ENCODE results near the gene PTPN7.
"Not testable (repeated sequence)": the region's sequence is repeated elsewhere in the genome, so short reads cannot be mapped to it uniquely, and the experiment has no call there.

PTPN7 gene

DNA sequence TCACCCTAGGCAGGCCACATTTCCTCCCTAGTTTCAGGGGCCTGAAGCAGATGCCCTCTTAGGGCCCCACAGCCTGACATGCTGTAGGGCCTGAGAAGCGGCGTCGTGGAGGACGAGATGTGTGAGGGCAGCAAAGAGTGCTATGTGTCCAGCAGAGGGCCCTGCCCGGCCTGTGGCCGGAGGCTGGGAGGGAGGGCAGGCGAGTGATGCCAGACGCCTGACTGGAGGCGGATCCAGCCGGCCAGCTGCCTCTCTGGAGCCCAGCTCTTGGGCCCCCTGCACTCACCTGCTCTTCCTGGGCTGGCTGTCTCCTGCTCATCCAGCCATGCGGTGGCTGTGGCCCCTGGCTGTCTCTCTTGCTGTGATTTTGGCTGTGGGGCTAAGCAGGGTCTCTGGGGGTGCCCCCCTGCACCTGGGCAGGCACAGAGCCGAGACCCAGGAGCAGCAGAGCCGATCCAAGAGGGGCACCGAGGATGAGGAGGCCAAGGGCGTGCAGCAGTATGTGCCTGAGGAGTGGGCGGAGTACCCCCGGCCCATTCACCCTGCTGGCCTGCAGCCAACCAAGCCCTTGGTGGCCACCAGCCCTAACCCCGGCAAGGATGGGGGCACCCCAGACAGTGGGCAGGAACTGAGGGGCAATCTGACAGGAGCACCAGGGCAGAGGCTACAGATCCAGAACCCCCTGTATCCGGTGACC is 37.6 kb downstream of the PTPN7 start, which contains the start of gene GPR37L1:
Gene GPR37L1, plus strand, starts transcription at position 279 of the 697 bp plus-strand sequence. Its CDS starts 47 bp downstream, at position 326.
- Histone ChIP-seq H3K9me3 (ENCODE audit: low read length) (no peaks in the 10 kb centered on the region), H3K27me3 (ENCODE audit: control insufficient read depth in 1 of 2, insufficient read depth in 2 of 2, low read length in 2 of 2) (no peaks in the 10 kb centered on the region), H3K4me1 (ENCODE audit: insufficient read depth, low read length) (no peaks in the 10 kb centered on the region), H3K27ac (ENCODE audit: low read depth, low read length) (no peak within 1 kb of the TSS), H3K9ac (ENCODE audit: low read length) (no peak within 1 kb of the TSS), H3K4me3 (ENCODE audit: low read depth in 1 of 2, low read length in 2 of 2) (no peak within 1 kb of the TSS), H3K36me3 (ENCODE audit: insufficient read depth, low read length) (no peaks in the 10 kb centered on the region)

DNA sequence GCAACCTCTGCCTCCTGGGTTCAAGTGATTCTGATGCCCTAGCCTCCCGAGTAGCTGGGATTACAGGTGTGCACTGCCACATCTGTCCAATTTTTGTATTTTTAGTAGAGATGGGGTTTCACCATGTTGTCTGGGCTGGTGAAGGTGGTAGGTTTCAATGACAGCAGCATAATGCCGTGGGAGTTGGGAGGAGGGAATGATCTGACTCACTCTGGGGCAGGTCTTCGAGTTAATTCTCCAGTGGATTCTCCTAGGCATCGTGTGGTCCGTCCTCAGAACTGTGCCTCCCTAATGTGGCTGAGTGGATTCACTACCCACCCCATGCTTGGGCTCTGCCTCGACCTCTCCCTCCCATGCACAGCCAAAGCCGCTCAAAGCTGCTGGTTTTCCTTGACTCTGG is 39.4 kb downstream of the PTPN7 start:
- no peaks in the 10 kb centered on the region for H3K27me3 ChIP-seq (ENCODE audit: control insufficient read depth in 1 of 2, insufficient read depth in 2 of 2, low read length in 2 of 2)
- no peak overlapping the region for H3K27ac ChIP-seq (ENCODE audit: low read depth, low read length)
- H3K4me1 ChIP-seq (ENCODE audit: insufficient read depth, low read length): no peaks in the 10 kb centered on the region
- H3K36me3 ChIP-seq (ENCODE audit: insufficient read depth, low read length): no peaks in the 10 kb centered on the region
- H3K9ac ChIP-seq (ENCODE audit: low read length): no peak overlapping the region
- no peaks in the 10 kb centered on the region for H3K9me3 ChIP-seq (ENCODE audit: low read length)
- H3K4me3 ChIP-seq (ENCODE audit: low read depth in 1 of 2, low read length in 2 of 2): no peak overlapping the region

DNA sequence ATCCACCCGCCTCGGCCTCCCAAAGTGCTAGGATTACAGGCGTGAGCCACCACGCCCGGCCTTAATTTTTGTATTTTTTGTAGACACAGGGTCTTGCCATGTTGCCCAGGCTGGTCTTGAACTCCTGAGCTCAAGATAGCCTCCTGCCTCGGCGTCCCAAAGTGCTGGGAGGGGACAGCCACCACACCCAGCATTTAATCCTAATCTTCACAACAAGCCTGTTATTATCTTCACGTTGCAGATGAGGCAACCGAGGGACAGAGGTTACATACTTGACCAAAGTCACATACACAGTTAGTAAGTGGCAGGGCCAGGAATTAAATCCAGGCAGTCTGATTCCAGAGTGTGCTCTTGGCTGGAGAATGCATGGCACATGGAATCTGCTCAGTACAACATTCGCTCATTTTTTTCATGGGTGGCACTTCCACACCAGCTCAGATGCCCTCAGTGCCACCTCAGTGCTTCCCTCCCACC is 42.5 kb downstream of the PTPN7 start:
- Histone ChIP-seq H3K4me3 (ENCODE audit: low read depth in 1 of 2, low read length in 2 of 2) (no peak overlapping the region), H3K9ac (ENCODE audit: low read length) (no peak overlapping the region), H3K9me3 (ENCODE audit: low read length) (no peaks in the 10 kb centered on the region), H3K36me3 (ENCODE audit: insufficient read depth, low read length) (no peaks in the 10 kb centered on the region), H3K27me3 (ENCODE audit: control insufficient read depth in 1 of 2, insufficient read depth in 2 of 2, low read length in 2 of 2) (no peaks in the 10 kb centered on the region), H3K4me1 (ENCODE audit: insufficient read depth, low read length) (peaks cover 5% of the 10 kb centered on the region), H3K27ac (ENCODE audit: low read depth, low read length) (no peak overlapping the region)

DNA sequence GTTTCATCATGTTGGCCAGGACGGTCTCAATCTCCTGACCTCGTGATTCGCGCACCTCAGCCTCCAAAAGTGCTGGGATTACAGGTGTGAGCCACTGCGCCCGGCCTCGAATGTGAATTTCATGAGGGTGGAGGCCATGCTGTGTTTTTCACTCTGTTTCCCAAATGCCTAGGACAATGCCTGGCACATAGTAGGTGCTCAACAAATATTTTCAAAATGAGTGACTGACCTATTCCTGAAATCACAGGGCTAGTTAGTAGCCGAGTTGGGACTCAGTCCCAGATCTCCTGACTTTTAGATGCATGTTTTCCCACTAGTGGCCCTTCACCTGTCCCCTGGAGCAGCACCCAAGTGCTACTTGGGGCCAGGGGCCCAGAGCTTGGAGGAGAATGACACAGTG is 44.1 kb downstream of the PTPN7 start:
- Histone ChIP-seq H3K27ac (ENCODE audit: low read depth, low read length) (no peak overlapping the region), H3K4me3 (ENCODE audit: low read depth in 1 of 2, low read length in 2 of 2) (no peak overlapping the region), H3K9me3 (ENCODE audit: low read length) (no peaks in the 10 kb centered on the region), H3K27me3 (ENCODE audit: control insufficient read depth in 1 of 2, insufficient read depth in 2 of 2, low read length in 2 of 2) (no peaks in the 10 kb centered on the region), H3K4me1 (ENCODE audit: insufficient read depth, low read length) (peaks cover 6% of the 10 kb centered on the region), H3K36me3 (ENCODE audit: insufficient read depth, low read length) (no peaks in the 10 kb centered on the region), H3K9ac (ENCODE audit: low read length) (no peak overlapping the region)

DNA sequence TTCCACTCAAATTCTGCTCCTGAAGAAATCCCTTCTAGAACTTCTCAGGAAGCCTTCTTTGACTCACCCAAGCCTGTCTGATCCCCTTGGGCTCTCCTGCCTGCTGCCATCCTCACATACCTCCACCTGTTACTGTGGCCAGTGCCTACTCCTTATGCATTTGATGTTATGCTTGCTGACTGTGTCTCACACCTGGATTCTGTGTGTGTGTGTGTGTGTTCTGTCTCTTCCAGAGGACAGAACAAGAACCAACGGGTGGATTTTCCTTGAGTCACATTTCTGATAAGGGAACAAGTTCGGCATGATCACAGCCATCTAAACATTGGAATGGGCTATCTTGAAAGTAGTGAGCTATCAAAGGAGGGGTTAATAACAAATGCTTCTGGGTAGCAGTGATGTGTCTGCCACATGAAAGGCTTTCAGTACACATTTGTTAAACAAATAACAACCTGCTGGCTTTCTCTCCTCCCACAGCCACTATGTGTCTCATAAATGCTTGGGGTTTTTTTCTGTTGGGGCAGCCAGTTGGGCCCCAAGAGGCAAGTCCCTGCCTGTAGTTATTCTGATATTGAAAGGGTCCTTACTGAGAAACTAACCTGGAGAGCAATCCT is 46.6 kb downstream of the PTPN7 start:
- no peaks in the 10 kb centered on the region for H3K27me3 ChIP-seq (ENCODE audit: control insufficient read depth in 1 of 2, insufficient read depth in 2 of 2, low read length in 2 of 2)
- no peak overlapping the region for H3K4me3 ChIP-seq (ENCODE audit: low read depth in 1 of 2, low read length in 2 of 2)
- H3K27ac ChIP-seq (ENCODE audit: low read depth, low read length): no peak overlapping the region
- H3K4me1 ChIP-seq (ENCODE audit: insufficient read depth, low read length): peaks cover 6% of the 10 kb centered on the region
- H3K36me3 ChIP-seq (ENCODE audit: insufficient read depth, low read length): no peaks in the 10 kb centered on the region
- no peaks in the 10 kb centered on the region for H3K9me3 ChIP-seq (ENCODE audit: low read length)
- no peak overlapping the region for H3K9ac ChIP-seq (ENCODE audit: low read length)

DNA sequence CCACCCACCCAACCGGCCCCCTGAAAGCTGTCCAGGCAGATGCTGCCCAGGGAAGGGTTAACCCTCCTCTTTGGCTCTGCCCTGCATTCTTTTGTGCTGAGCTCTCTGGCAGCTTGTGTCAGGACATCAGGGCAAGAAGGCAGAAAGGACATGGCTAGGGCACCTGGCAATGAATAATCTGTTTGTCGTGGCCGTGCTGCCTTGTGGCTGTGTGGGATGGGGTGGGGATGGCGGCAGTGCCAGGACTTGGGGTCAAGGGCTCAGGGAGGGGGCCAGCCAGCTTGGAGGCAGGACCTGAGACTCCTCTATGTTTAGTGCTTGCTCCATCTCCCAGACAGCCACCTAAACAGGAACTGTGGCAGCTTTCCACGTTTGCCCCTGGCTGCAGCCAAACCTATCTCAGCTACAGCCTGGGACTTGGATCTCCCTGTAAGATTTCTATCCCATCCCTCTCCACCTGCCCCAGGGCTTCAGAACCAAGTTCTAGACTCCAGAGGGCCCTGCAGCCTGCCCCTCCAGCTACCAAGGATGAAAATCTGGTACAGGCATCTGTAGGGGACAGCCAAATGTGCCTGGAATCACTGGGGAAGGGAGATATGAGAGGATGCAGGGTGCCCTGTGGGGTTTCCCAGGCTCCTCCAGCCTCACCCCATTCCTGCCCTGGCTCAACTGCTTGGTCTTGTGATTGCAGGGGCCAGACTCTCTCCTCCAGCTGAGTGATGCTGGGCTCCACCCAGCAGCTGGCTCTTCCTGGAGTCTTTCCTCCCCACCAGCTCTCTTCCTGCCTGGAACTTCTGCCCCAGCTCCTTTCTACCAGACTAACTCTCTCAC is 47.3 kb downstream of the PTPN7 start:
- H3K36me3 ChIP-seq (ENCODE audit: insufficient read depth, low read length): no peaks in the 10 kb centered on the region
- H3K4me3 ChIP-seq (ENCODE audit: low read depth in 1 of 2, low read length in 2 of 2): no peak overlapping the region
- H3K4me1 ChIP-seq (ENCODE audit: insufficient read depth, low read length): peaks cover 6% of the 10 kb centered on the region
- H3K9ac ChIP-seq (ENCODE audit: low read length): no peak overlapping the region
- no peak overlapping the region for H3K27ac ChIP-seq (ENCODE audit: low read depth, low read length)
- H3K9me3 ChIP-seq (ENCODE audit: low read length): no peaks in the 10 kb centered on the region
- no peaks in the 10 kb centered on the region for H3K27me3 ChIP-seq (ENCODE audit: control insufficient read depth in 1 of 2, insufficient read depth in 2 of 2, low read length in 2 of 2)

DNA sequence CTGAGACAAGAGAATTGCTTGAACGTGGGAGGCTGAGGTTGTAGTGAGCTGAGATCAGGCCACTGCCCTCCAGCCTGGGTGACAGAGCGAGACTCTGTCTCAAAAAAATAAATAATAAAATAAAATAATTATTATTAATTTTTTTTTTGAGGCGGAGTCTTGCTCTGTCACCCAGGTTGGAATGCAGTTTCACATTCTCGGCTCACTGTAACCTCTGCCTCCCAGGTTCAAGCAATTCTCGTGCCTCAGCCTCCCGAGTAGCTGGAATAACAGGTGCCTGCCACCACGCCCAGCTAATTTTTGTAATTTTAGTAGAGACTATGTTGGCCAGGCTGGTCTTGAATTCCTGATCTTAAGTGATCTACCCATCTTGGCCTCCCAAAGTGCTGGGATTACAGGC is 48.8 kb downstream of the PTPN7 start:
- not testable (repeated sequence) for H3K4me1 ChIP-seq (ENCODE audit: insufficient read depth, low read length); H3K4me3 ChIP-seq (ENCODE audit: low read depth in 1 of 2, low read length in 2 of 2); H3K9me3 ChIP-seq (ENCODE audit: low read length); H3K27me3 ChIP-seq (ENCODE audit: control insufficient read depth in 1 of 2, insufficient read depth in 2 of 2, low read length in 2 of 2); H3K36me3 ChIP-seq (ENCODE audit: insufficient read depth, low read length); H3K27ac ChIP-seq (ENCODE audit: low read depth, low read length); H3K9ac ChIP-seq (ENCODE audit: low read length)

DNA sequence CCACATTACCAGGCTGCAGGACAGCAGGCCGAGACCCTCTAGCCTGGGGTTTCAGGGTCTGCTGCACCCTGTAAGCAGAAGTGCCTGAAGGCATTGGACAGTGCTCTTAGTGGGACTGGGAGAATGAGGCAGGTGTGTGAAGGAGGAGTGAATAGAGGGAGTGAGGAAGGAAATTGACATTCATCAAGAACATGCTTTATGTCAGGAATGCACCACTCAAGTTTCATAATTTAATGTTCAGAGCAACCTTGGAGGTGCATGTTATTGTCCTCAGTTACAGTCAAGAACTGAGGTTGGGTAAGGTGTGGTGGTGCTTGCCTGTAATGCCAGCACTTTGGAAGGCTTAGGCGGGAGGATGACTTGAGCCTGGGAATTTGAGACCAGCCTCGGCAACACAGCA is 49.4 kb downstream of the PTPN7 start:
- no peaks in the 10 kb centered on the region for H3K36me3 ChIP-seq (ENCODE audit: insufficient read depth, low read length)
- H3K4me1 ChIP-seq (ENCODE audit: insufficient read depth, low read length): peaks cover 6% of the 10 kb centered on the region
- H3K27ac ChIP-seq (ENCODE audit: low read depth, low read length): no peak overlapping the region
- H3K4me3 ChIP-seq (ENCODE audit: low read depth in 1 of 2, low read length in 2 of 2): no peak overlapping the region
- H3K27me3 ChIP-seq (ENCODE audit: control insufficient read depth in 1 of 2, insufficient read depth in 2 of 2, low read length in 2 of 2): no peaks in the 10 kb centered on the region
- H3K9ac ChIP-seq (ENCODE audit: low read length): no peak overlapping the region
- H3K9me3 ChIP-seq (ENCODE audit: low read length): no peaks in the 10 kb centered on the region

DNA sequence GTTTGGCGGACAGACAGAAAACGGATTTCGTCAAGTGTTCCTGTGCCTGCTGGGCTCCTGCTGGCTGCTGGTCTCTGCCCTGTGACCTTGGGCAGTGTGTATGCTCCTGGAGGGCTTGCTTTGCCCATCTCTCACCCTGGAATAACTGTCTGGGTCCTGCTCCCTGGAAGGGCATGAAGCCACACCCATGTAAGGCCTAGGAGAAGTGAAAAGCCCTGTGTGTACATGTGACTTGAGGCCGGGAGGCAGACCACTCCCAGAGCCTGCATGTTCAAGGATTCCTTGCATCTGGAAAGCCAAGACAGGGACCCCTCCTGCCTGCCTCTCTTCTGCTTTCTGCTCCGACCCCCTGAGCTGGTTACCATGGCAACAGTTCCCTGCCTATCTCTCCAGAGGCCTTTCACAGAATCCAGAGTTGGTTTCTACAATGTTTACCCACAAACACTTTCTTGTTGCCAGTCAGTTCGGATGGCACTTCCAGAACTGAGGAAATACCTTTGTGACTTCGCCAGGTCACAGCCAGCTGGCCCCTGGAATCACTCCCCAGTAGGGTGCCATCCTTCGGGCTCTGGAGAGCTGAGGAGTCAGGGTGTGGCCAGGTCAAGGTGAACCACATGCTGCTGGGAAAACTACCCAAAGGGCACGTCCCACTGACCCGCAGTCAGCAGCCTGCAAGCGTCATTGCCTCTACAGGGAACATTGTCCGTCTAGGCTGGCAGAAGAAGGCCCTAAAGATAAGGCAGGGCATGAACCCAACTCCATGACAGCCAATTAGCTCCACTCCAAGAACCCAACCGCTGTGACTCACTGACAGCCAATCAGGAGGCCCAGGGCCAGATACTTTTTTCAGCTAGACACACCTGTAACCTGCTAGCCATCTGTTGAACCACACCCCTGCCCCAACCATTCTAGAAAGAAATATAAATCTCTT is 52.3 kb downstream of the PTPN7 start:
- peaks cover 2% of the 10 kb centered on the region for H3K4me1 ChIP-seq (ENCODE audit: insufficient read depth, low read length)

DNA sequence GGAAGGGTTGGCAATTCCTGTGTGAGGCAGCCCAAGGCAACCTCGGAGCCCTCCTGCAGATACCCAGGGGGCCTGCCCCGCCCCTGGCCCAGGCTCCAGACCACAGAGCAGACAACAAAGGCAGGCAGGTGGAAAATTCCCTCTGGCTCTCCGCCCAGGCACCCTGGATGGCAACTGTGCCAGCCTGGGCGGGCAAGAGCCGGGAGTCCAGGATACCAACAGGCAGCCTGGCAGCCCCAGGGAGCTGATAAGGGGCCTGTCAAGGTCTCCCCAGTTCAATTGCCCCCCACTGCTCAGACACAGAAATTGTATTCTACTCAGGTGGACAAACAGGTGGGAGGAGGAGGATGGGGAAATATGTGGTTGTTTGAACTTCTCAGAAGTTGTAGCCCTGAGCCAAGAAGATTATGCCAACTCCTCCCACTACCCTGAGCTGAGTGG is 53.1 kb downstream of the PTPN7 start:
- Histone ChIP-seq H3K9ac (ENCODE audit: low read length) (no peak overlapping the region), H3K9me3 (ENCODE audit: low read length) (no peaks in the 10 kb centered on the region), H3K4me3 (ENCODE audit: low read depth in 1 of 2, low read length in 2 of 2) (no peak overlapping the region), H3K27ac (ENCODE audit: low read depth, low read length) (no peak overlapping the region), H3K36me3 (ENCODE audit: insufficient read depth, low read length) (no peaks in the 10 kb centered on the region), H3K27me3 (ENCODE audit: control insufficient read depth in 1 of 2, insufficient read depth in 2 of 2, low read length in 2 of 2) (no peaks in the 10 kb centered on the region), H3K4me1 (ENCODE audit: insufficient read depth, low read length) (no peaks in the 10 kb centered on the region)

More for the DNA sequence above, 52.3 kb downstream of the PTPN7 start:
- Histone ChIP-seq H3K4me3 (ENCODE audit: low read depth in 1 of 2, low read length in 2 of 2) (no peak overlapping the region), H3K27me3 (ENCODE audit: control insufficient read depth in 1 of 2, insufficient read depth in 2 of 2, low read length in 2 of 2) (no peaks in the 10 kb centered on the region), H3K9ac (ENCODE audit: low read length) (no peak overlapping the region), H3K9me3 (ENCODE audit: low read length) (no peaks in the 10 kb centered on the region), H3K27ac (ENCODE audit: low read depth, low read length) (no peak overlapping the region), H3K36me3 (ENCODE audit: insufficient read depth, low read length) (no peaks in the 10 kb centered on the region)

Measured in muscle layer of colon (tissue), 2 donors.